OCI-LY3 (cell line): ENCODE results near the gene SSTR4.

Experiments used
- CTCF ChIP-seq: fragments of 200-600, 300-600 bp; sonication (generic); IDR thresholded peaks from 2 replicates; pipeline ENCODE4 v1.5.1; 2014; ENCODE audit warnings: antibody characterized with exemption, low read length, low read depth
- EZH2phosphoT487 ChIP-seq: fragments of 200-600 bp; shearing (Covaris generic); IDR thresholded peaks from 2 replicates; pipeline ENCODE4 v1.6.1; 2018; ENCODE audit warnings: antibody characterized with exemption, mixed run types, low read depth

- TF ChIP-seq CTCF (no peak), EZH2phosphoT487 (no peak)
Measured at GRCh38 chr20:23080521-23080920, 45.4 kb downstream of the SSTR4 start.
